ENCODE data around the gene CMYA5. TPM values are rescaled to one million over a fixed set of nuclear protein-coding genes. Genes with fewer than 3 reads are reported as not detected.

CMYA5 gene
- total RNA-seq, 2 experiments from 2014 or later: 0.13 to 0.21 TPM

DNA sequence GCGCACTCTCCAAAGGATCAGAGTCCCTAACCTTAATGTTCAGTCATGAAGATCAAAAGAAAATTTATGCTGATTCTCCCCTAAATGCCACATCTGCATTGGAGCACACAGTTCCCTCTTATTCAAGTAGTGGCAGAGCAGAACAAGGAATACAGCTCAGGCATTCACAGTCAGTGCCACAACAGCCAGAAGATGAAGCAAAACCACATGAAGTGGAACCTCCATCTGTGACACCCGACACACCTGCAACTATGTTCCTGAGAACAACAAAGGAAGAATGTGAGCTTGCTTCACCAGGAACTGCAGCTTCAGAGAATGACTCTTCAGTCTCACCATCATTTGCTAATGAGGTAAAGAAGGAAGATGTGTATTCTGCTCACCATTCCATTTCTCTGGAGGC is 40.0 kb downstream of the CMYA5 start:
- POLR2A ChIA-PET: interaction anchor here (1.0 kb wide), 1 partner anchor 13 kb away, joined by 3 read pairs; no protein-coding TSS in a partner anchor
- intact Hi-C loops (cut with micrococcal nuclease; ENCODE audit: unreplicated experiment): no loop called here
- CTCF ChIA-PET (ENCODE audit: unreplicated experiment): no interaction called here
- no peak overlapping the region for H3K27ac ChIP-seq (ENCODE audit: low read depth, low read length, poor library complexity, severe bottlenecking)
- H3K36me3 ChIP-seq (ENCODE audit: insufficient read depth, low read length): no peaks in the 10 kb centered on the region
- TF ChIP-seq EZH2phosphoT487 (IDR thresholded peaks at IDR 0.05; ENCODE audit: borderline replicate concordance, low read depth, low read length): no peak
- TF ChIP-seq, protein P1, sequence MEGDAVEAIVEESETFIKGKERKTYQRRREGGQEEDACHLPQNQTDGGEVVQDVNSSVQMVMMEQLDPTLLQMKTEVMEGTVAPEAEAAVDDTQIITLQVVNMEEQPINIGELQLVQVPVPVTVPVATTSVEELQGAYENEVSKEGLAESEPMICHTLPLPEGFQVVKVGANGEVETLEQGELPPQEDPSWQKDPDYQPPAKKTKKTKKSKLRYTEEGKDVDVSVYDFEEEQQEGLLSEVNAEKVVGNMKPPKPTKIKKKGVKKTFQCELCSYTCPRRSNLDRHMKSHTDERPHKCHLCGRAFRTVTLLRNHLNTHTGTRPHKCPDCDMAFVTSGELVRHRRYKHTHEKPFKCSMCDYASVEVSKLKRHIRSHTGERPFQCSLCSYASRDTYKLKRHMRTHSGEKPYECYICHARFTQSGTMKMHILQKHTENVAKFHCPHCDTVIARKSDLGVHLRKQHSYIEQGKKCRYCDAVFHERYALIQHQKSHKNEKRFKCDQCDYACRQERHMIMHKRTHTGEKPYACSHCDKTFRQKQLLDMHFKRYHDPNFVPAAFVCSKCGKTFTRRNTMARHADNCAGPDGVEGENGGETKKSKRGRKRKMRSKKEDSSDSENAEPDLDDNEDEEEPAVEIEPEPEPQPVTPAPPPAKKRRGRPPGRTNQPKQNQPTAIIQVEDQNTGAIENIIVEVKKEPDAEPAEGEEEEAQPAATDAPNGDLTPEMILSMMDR (conservative IDR thresholded peaks at IDR 0.05; ENCODE audit: low read length): no peak
- H3K4me2 ChIP-seq (ENCODE audit: low read length): no peak overlapping the region
- no peaks in the 10 kb centered on the region for H4K20me1 ChIP-seq (ENCODE audit: insufficient read depth, low read length)
- H3K9me2 ChIP-seq (ENCODE audit: insufficient read depth, low read length): no peaks in the 10 kb centered on the region
- no peak for DNase-seq (ENCODE audit: low spot score)
- no peaks in the 10 kb centered on the region for H3K79me2 ChIP-seq (ENCODE audit: insufficient read depth, low read depth, low read length)
- no peak overlapping the region for H2AFZ ChIP-seq (ENCODE audit: low read length)
- H3K4me3 ChIP-seq (ENCODE audit: low read depth, low read length, poor library complexity, severe bottlenecking): no peak overlapping the region
- H3K4me1 ChIP-seq (ENCODE audit: insufficient read depth, low read length, poor library complexity, severe bottlenecking): no peaks in the 10 kb centered on the region
- no TSS peak for BruUV-seq (replicated peaks)
- no peaks in the 10 kb centered on the region for H3K9me3 ChIP-seq (ENCODE audit: low read length)

- Histone ChIP-seq H3K27ac (ENCODE audit: low read depth, low read length, poor library complexity, severe bottlenecking) (no peak overlapping the region), H2AFZ (ENCODE audit: low read length) (no peak overlapping the region), H3K79me2 (ENCODE audit: insufficient read depth, low read depth, low read length) (no peaks in the 10 kb centered on the region), H3K9me2 (ENCODE audit: insufficient read depth, low read length) (no peaks in the 10 kb centered on the region), H3K4me2 (ENCODE audit: low read length) (no peak overlapping the region), H3K4me1 (ENCODE audit: insufficient read depth, low read length, poor library complexity, severe bottlenecking) (no peaks in the 10 kb centered on the region), H4K20me1 (ENCODE audit: insufficient read depth, low read length) (no peaks in the 10 kb centered on the region), H3K4me3 (ENCODE audit: low read depth, low read length, poor library complexity, severe bottlenecking) (no peak overlapping the region), H3K36me3 (ENCODE audit: insufficient read depth, low read length) (no peaks in the 10 kb centered on the region), H3K9me3 (ENCODE audit: low read length) (no peaks in the 10 kb centered on the region)
- DNase-seq (ENCODE audit: low spot score): no peak
- CTCF ChIA-PET (ENCODE audit: unreplicated experiment): no interaction called here
- POLR2A ChIA-PET: interaction anchor here (1.0 kb wide), 1 partner anchor 14 kb away, joined by 3 read pairs; no protein-coding TSS in a partner anchor
- BruUV-seq (replicated peaks): no TSS peak
- intact Hi-C loops (cut with micrococcal nuclease; ENCODE audit: unreplicated experiment): no loop called here
- TF ChIP-seq, protein P1 (conservative IDR thresholded peaks at IDR 0.05; ENCODE audit: low read length): no peak
- no peak for TF ChIP-seq EZH2phosphoT487 (IDR thresholded peaks at IDR 0.05; ENCODE audit: borderline replicate concordance, low read depth, low read length)
Measured at GRCh38 chr5:79730564-79730963, 40.9 kb downstream of the CMYA5 start.

DNA sequence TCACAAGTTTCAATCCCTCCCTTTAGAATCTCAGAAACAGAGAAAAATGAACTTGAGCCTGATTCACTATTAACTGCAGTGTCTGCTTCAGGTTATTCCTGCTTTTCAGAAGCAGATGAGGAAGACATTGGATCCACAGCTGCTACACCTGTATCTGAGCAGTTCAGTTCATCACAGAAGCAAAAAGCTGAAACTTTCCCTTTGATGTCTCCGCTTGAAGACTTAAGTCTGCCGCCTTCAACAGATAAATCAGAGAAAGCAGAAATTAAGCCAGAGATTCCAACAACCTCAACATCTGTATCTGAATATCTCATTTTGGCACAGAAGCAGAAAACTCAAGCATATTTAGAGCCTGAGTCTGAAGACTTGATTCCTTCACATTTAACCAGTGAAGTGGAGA is 42.1 kb downstream of the CMYA5 start:
- Histone ChIP-seq H3K9me2 (ENCODE audit: insufficient read depth, low read length) (no peaks in the 10 kb centered on the region), H3K79me2 (ENCODE audit: insufficient read depth, low read depth, low read length) (no peaks in the 10 kb centered on the region), H2AFZ (ENCODE audit: low read length) (no peak overlapping the region), H3K27ac (ENCODE audit: low read depth, low read length, poor library complexity, severe bottlenecking) (no peak overlapping the region), H3K4me3 (ENCODE audit: low read depth, low read length, poor library complexity, severe bottlenecking) (no peak overlapping the region), H4K20me1 (ENCODE audit: insufficient read depth, low read length) (no peaks in the 10 kb centered on the region), H3K36me3 (ENCODE audit: insufficient read depth, low read length) (no peaks in the 10 kb centered on the region), H3K9me3 (ENCODE audit: low read length) (no peaks in the 10 kb centered on the region), H3K4me1 (ENCODE audit: insufficient read depth, low read length, poor library complexity, severe bottlenecking) (no peaks in the 10 kb centered on the region), H3K4me2 (ENCODE audit: low read length) (no peak overlapping the region)
- ChIA-PET CTCF (ENCODE audit: unreplicated experiment) (no interaction called here), POLR2A (interaction anchor here (0.7 kb wide), 1 partner anchor 576 kb away, joined by 3 read pairs; no protein-coding TSS in a partner anchor)
- intact Hi-C loops (cut with micrococcal nuclease; ENCODE audit: unreplicated experiment): no loop called here
- TF ChIP-seq, protein P1 (conservative IDR thresholded peaks at IDR 0.05; ENCODE audit: low read length): no peak
- TF ChIP-seq EZH2phosphoT487 (IDR thresholded peaks at IDR 0.05; ENCODE audit: borderline replicate concordance, low read depth, low read length): no peak
- DNase-seq (ENCODE audit: low spot score): no peak
- no TSS peak for BruUV-seq (replicated peaks)
